Umbilical cord (tissue), 2 donors: ENCODE results near the gene S100A9. TPM values are rescaled to one million over a fixed set of nuclear protein-coding genes. Genes with fewer than 3 reads are reported as not detected.
"Not testable (repeated sequence)": the region's sequence is repeated elsewhere in the genome, so short reads cannot be mapped to it uniquely, and the experiment has no call there.

Experiments
- DNase-seq: peaks from one replicate; pipeline ENCODE4 v3.0.0-alpha.2; 2015; ENCODE audit warnings: low spot score
- total RNA-seq: library from RNA; depleted of rRNA; stranded (reverse); fragments of >200 nt; gene quantifications from one replicate; pipeline ENCODE4 v1.2.3, GENCODE V29; 2014; ENCODE audit warnings: low replicate concordance; ENCODE audit not compliant: insufficient read depth

S100A9 gene
- 224 TPM for total RNA-seq

- DNase-seq, result no peak
These were observed at the start of gene S100A9 for GRCh38 chr1:153357853-153358690. Gene S100A9, plus strand, starts transcription at chr1:153357854. Its CDS starts 430 bp downstream, at chr1:153358284.

- DNase-seq, result no peak
These were observed 49.1 kb upstream of the S100A9 start for GRCh38 chr1:153308540-153308939.

GRCh38 chr1:153309441-153309840 is 48.2 kb upstream of the S100A9 start:
- DNase-seq, result no peak

GRCh38 chr1:153310526-153310925 is 47.1 kb upstream of the S100A9 start:
- no peak for DNase-seq

GRCh38 chr1:153312570-153313186 is 45.0 kb upstream of the S100A9 start, which contains the start of gene PGLYRP3:
Gene PGLYRP3, minus strand, starts transcription at chr1:153312952. Its CDS starts 2,287 bp downstream, at chr1:153310665.
- no peak for DNase-seq

- no peak for DNase-seq
These were observed 44.4 kb upstream of the S100A9 start for GRCh38 chr1:153313288-153313687.

GRCh38 chr1:153314388-153314787 is 43.3 kb upstream of the S100A9 start:
- DNase-seq, result not testable (repeated sequence)

GRCh38 chr1:153316013-153316412 is 41.6 kb upstream of the S100A9 start:
- DNase-seq, result not testable (repeated sequence)

GRCh38 chr1:153318145-153318544 is 39.5 kb upstream of the S100A9 start:
- not testable (repeated sequence) for DNase-seq

GRCh38 chr1:153322568-153322967 is 35.1 kb upstream of the S100A9 start:
- DNase-seq, result no peak

GRCh38 chr1:153324912-153325311 is 32.7 kb upstream of the S100A9 start:
- no peak for DNase-seq

- DNase-seq, result no peak
These were observed 23.8 kb upstream of the S100A9 start for GRCh38 chr1:153333902-153334301.

- no peak for DNase-seq
These were observed 21.0 kb upstream of the S100A9 start for GRCh38 chr1:153336650-153337049.

- DNase-seq, result no peak
These were observed 19.4 kb upstream of the S100A9 start for GRCh38 chr1:153337980-153338853.

GRCh38 chr1:153339802-153340201 is 17.9 kb upstream of the S100A9 start:
- no peak for DNase-seq

- no peak for DNase-seq
These were observed 17.3 kb upstream of the S100A9 start for GRCh38 chr1:153340356-153340755.

- no peak for DNase-seq
These were observed 16.2 kb upstream of the S100A9 start for GRCh38 chr1:153341431-153341934.

GRCh38 chr1:153342178-153342577 is 15.5 kb upstream of the S100A9 start:
- DNase-seq, result no peak

- no peak for DNase-seq
These were observed 14.5 kb upstream of the S100A9 start for GRCh38 chr1:153343040-153343681.

- DNase-seq, result peak; percentile 22
These were observed 13.6 kb upstream of the S100A9 start for GRCh38 chr1:153343811-153344717.
